ENCODE data around the gene MARF1. TPM values are rescaled to one million over a fixed set of nuclear protein-coding genes. Genes with fewer than 3 reads are reported as not detected.
"Not testable (repeated sequence)": the region's sequence is repeated elsewhere in the genome, so short reads cannot be mapped to it uniquely, and the experiment has no call there.

Gene MARF1
- total RNA-seq, 1 experiment from 2014 or later, result 9.9 TPM

DNA sequence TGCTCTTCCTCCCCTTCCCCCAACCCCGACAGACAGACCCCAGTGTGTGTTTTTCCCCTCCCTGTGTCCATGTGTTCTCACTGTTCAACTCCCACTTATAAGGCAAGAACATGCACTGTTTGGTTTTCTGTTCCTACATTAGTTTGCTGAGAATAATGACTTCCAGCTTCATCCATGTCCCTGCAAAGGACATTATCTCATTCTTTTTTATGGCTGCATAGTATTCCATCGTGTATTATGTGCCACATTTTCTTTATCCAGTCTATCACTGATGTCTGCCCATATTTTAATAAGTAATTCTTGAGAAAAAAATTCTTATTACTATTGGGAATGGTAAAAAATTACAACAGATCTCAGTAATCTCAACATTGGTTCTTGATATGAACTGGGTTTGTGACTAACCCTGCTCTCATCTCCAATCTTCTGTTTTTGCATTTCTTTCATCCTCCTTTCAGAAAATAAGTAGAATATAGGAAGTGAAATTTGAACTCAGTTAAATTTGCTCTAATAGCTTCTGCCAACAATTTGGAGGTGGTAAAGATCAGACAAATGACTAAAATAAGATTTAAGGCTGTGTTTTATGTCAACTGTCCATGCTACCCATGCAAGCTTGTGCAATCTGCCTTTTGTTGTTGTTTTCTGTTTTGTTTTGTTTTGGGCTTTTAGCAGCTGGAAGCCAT is 11.1 kb downstream of the MARF1 start:
- DNase-seq (ENCODE audit: low read depth), result no peak

DNA sequence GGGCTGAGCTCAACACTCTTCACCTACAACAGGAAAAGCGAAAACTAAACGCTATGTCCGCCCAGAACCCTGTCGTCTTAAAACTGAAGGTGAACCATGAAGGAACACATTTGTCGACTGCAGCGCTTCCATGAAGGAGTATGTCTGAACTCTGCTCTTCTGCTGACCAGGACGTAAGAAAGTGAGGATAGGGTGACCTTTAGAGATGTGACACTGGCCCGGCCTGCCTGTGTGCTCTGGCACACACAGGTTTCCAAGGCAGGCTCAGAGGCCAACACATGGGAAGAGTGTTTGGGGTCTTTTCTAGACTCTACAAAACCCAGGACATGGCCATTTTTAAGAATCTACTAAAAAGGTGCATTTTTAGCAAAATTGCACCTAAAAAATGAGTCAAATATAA is 21.1 kb downstream of the MARF1 start:
- DNase-seq (ENCODE audit: low read depth), result no peak

DNA sequence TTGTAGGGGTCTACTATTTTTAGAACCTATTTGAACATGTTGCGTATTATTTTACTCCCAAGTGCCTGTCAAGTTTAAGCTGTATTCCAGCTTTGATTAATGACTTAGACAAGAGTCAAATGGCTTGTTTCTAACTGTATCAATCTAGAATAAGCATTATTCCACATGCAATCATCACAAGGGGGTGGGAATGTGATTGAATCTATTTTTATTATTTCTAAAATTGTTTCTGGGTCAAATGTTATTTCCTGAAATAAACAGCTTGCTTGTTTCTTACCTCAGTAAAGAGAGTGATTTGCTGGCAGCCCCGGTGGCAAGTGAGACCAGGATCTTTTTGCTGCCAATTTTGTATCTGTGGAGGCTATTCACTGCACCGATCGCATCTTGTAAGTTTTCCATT is 21.5 kb downstream of the MARF1 start:
- DNase-seq (ENCODE audit: low read depth), result no peak

DNA sequence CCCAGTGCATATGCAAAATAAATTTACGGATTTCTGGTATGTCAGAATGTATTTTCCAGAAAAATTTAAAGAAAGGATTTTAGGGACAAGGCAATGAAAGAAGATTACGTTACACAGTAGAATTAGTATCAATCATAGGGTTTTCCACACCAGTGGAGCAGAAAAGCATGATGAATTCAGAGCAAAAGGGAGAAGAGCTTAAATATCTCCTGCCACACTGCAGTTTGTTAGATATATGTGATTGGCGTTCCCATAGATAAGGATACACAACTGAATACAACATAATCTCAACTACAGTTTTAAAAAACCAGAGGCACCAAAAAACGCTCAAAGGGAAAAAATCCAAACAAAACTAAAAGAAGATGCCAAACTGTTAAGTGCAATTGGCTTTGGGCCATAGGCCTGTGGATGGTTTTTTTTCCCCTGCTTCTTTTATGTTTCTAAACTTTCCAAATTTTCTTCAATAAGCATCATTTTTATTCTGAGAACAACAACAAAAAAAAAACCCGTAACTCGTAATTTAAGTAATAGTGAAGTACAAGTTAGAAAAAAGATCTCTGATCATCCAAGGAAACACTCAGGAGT is 22.3 kb downstream of the MARF1 start:
- no peak for DNase-seq (ENCODE audit: low read depth)

- peak; percentile 54 for DNase-seq (ENCODE audit: low read depth)
Measured at GRCh38 chr16:15618392-15618791, 24.6 kb downstream of the MARF1 start.

GRCh38 chr16:15617901-15618300 is 25.1 kb downstream of the MARF1 start:
- DNase-seq (ENCODE audit: low read depth), result no peak

GRCh38 chr16:15616475-15617165 is 26.3 kb downstream of the MARF1 start:
- no peak for DNase-seq (ENCODE audit: low read depth)

- no peak for DNase-seq (ENCODE audit: low read depth)
Measured at GRCh38 chr16:15616012-15616411, 26.9 kb downstream of the MARF1 start.

GRCh38 chr16:15613676-15614075 is 29.3 kb downstream of the MARF1 start:
- DNase-seq (ENCODE audit: low read depth), result peak; percentile 11

- DNase-seq (ENCODE audit: low read depth), result no peak
Measured at GRCh38 chr16:15611610-15612009, 31.3 kb downstream of the MARF1 start.

- DNase-seq (ENCODE audit: low read depth), result no peak
Measured at GRCh38 chr16:15610369-15610871, 32.5 kb downstream of the MARF1 start.

DNA sequence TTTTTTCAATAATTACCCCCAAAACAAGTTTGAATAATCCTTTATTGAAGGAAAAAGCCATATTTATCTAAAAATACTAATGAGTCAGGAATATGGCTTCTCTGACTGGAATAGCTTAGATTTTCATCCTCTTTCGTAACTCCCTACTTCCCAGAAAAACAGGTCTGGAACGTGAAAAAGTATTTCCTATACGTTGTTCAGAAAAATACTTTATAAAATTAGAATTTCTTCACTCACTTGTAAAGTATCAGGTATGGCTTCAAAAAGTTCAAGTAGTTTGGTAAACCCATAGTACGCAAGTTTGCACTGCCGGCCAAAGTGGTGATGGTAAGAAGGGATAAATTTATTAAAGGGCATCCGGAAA is 33.7 kb downstream of the MARF1 start:
- no peak for DNase-seq (ENCODE audit: low read depth)

DNA sequence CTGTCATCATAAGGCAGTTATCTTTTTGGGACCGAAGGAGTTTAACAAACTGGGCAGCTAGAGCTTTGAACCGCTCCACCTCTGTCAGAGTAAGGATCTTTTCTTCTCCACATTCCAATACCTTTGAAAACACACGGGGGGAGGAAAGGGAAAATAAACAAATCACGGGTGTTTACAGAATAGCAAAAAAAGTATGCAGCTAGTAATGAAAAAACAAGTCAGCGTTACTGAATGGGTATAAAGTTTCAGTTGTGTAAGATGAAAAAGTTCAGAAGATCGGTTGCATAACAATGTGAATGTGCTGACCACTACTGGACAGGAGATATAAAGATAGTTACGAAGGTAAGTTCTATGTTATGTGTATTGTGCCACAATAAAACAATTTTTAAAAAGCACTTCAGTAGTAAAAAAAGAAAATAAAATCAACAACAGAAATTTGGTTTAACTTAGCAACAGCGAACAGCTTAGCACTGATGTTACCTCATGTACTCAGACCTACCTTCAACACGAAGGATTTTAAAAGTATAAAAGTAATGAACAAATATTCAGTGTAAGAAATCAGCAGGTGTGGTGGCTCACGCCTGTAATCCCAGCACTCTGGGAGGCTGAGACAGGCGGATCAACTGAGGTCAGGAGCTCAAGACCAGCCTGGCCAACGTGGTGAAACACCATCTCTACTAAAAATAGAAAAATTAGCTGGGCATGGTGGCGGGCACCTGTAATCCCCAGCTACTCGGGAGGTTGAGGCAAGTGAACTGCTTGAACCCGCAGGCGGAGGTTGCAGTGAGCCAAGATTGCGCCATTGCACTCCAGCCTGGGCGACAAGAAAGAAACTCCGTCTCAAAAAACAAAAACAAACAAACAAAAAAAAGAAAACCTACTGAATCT is 34.3 kb downstream of the MARF1 start:
- no peak for DNase-seq (ENCODE audit: low read depth)

DNA sequence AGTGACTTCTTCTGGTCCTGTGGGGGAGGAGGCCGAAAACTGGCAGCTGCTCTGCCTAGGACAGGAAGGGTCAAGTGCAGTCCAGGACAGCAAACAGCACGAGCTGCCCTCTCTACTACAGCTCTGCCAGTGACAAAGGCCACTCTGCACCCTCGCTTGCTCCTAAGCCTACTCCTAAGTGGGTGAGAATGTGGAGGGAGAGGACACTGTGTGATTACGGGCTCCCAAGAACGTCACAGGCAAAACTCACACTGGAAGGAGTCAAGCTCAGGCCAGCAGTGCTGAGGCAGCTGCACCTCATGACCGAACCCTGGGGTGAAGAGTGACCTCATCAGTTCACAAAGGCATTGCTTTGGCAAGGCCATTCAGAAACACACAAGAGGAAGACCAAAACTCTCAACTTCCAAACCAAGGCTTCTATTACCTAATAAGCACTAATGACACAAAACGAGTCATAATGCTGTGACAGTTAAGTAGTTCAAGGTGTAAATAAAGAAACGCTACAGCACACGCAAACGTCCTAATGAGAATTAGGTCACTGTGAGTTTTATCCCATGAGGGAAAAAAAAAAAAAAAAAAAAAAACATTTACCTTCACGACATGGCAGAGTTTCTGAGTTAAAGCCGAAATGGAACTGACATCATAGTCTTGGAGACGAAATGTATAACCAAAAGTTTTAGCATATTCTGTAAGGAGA is 35.1 kb downstream of the MARF1 start:
- no peak for DNase-seq (ENCODE audit: low read depth)

GRCh38 chr16:15607221-15607699 is 35.7 kb downstream of the MARF1 start:
- DNase-seq (ENCODE audit: low read depth), result not testable (repeated sequence)

GRCh38 chr16:15606518-15607220 is 36.3 kb downstream of the MARF1 start:
- no peak for DNase-seq (ENCODE audit: low read depth)

DNA sequence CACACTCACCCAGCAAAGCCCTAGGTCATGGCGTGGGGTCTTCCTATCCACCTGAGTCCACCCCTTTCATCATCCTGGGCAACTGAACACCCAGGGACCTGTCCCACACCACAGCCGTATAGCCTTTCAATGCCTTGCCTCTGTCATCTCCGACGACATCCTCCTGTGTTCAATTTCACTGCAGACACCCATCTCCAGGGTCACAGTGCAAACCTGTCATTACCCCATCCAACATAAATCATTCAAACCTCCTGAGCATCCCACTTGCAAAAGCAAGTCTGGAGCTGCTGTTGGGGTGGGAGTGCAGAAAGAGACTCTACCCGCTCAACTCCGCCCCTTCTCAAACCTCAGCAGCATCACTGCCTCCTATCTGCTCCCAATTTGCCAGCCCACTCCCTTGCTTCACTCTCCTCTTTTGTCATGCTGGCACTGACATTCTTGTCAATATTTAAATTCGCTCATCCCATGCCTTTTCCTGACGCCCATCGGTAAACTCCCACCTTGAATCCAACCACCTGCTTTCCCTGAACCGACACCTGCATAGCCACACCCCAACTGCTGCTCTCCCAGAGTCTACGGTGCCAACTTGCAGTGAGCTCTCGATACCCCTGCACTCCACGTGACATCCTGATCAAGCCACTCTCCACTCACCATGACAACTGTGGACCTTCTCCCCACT is 37.0 kb downstream of the MARF1 start:
- DNase-seq (ENCODE audit: low read depth), result no peak

DNA sequence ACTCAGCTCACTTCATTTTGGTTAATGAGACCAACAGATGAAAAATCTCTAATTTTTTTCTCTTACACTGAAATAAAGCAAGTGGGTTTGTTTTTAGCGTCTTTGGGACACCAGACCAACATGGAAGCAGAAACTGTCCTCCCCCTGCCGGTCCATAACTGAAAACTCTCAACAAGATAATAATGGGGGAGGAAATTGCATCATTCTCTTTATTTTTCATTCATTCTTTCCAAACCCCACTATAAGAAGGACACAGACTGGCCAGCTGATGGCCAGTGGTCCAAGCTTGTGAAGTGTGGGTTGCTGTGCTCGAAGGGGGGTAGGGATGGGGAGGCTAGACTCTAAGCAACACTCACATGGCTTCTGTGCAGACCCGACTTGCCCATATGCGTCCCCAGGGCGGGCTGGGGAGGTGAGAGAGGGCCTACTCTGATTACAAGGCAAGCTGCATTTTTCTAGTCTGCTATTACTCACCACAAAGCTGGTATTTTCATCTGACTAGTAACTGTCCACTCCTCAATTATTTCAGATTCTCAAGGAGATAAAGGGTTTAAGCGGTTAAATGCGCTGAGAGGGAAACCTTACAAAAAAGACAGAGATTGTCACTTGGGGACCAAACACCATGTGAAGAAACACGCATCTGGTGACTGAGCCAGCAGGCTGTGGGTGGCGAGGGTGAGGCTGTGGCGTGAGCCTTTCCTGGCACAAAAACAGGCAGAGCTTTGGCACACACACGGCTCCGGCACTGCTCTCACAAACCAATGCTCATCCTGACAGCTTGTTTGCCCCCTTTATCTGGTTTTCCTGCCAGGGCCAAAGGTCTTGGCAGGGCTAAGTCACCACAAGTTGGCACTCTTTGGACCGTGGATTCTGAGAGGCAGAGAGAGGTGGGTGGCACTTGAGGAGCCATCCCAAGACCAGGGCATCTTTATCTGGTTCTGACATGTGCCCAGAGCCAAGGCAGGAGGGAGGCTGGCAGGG is 38.2 kb downstream of the MARF1 start:
- DNase-seq (ENCODE audit: low read depth), result no peak

Data from HT1080 (cell line).